GM19023 (cell line): Measurements from ENCODE around the gene NR3C1.

Experiments
- ATAC-seq: cut with Tn5 transposase; IDR thresholded peaks from one replicate; pipeline ENCODE4 v1.9.1; 2021; ENCODE audit warnings: mild to moderate bottlenecking, moderate library complexity; ENCODE audit not compliant: unreplicated experiment

NR3C1 gene

DNA sequence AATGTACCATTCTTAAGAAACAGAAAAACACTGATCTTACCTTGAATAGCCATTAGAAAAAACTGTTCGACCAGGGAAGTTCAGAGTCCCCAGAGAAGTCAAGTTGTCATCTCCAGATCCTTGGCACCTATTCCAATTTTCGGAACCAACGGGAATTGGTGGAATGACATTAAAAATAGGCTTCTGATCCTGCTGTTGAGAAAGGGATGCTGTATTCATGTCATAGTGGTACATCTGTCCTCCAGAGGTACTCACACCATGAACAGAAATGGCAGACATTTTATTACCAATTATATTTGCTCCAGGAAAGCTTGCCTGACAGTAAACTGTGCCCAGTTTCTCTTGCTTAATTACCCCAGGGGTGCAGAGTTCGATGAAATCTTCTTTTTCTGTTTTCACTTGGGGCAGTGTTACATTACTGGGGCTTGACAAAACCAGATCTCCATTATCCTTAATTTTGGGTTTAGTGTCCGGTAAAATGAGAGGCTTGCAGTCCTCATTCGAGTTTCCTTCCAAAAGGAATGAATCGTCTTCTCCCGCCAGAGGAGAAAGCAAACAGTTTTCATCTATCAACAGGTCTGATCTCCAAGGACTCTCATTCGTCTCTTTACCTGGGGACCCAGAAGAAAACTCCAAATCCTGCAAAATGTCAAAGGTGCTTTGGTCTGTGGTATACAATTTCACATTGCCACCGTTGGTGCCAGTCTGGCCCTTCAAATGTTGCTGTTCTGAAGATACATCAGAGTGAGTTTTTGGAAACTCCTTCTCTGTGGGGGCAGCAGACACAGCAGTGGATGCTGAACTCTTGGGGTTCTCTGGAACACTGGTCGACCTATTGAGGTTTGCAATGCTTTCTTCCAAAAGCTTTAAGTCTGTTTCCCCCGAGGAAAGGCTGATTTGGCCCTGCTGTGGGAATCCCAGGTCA, 3.6 kb downstream of the NR3C1 start:
- ATAC-seq, result no peak

DNA sequence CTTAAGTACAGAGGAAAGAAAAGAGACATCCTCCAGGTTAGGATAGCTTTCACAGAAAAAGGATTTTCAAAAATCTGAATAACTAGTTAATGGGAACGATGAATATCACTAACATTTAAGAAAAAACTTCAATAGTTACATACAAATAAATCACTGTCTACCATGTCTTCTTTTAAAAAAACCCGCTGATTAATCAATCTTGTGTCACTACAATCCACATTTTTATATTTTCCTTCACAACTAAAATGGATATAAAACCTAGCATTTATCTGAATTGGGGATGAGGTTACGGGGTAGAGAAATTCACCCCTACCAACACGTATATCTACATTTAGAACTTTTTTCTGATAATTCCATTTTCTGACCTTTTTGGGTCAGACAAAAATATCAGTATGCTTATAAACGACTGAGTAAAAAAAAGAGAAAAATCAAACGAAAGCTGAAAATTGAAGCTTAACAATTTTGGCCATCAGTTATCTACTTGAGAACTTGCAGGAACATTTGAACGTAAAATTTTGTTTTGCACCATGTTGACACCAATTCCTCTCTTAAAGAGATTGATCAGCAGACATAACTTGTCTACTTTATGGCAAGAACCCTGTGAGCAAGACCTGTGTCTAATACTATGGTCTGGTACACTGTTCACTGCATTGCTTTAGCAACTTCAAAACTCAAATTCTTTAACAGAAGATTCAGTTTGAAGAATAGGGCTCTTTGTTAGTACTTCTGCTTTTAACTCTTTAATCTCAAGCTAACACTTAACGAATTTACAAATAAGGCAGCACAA, 4.8 kb downstream of the NR3C1 start:
- no peak for ATAC-seq

- no peak for ATAC-seq
Observed at GRCh38 chr5:143398053-143398355, 5.5 kb downstream of the NR3C1 start.

DNA sequence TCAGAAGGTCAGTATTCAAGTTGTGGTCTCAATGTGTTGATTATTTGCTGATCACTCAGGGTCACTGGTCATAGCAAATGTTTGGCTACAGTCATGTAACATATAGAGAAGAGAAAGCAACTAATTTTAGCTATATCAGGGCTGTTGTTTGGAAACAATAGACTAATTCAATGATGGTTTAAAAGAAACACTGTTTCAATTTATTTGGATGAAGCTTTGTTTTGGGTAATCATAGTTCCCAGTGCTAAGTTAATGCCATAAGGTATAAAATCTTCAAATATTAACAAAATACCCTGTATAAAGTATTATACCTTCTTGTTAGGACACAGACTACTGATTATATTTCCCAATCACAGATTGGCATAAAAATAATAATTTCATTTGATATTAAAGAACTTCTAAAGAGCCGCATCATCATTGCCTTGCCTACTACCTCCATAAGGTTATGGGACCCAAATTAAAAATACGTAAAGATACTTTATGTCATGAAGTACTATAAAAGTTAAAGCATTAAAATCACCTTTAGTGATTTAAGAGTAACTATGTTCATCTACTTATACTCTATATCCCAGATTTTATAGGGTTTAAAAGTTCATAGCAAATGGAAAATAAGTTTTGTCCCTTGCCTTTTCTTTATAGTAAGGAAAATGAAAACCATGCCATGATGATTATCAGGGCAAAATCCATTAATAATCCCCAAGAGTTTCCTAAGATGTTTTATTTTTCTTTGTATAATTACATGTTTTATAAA, 6.0 kb downstream of the NR3C1 start:
- ATAC-seq, result no peak

DNA sequence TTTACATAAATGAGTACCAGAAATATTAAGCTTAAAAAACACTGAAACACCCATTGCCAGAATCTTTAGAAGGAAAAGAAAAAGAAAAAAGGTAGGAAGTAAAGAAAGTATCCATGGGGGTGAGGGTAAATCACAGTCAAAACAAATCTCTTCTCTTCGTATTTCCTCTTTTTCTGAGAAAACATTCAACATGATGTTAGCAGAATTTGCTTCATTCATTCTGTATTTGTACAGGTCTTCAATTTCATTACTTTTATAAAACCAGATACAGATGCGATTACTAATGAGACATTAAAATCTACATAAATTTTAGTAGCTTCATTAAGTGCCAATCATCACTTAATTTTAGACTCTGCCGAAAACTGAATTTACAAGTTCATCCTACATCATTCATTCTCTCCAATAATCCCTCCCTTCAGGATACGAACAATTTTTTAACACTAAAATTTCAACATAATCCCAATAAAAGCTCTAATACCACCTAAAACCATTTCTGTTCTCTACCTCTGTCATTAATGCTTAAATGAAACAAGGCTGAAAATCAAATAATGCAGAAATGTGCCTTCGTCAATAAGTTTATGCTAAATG, 7.0 kb downstream of the NR3C1 start:
- no peak for ATAC-seq

- no peak for ATAC-seq
Observed at GRCh38 chr5:143395638-143396352, 7.7 kb downstream of the NR3C1 start.

- no peak for ATAC-seq
Observed at GRCh38 chr5:143393524-143393923, 10.0 kb downstream of the NR3C1 start.

GRCh38 chr5:143390941-143391340, 12.5 kb downstream of the NR3C1 start:
- no peak for ATAC-seq

DNA sequence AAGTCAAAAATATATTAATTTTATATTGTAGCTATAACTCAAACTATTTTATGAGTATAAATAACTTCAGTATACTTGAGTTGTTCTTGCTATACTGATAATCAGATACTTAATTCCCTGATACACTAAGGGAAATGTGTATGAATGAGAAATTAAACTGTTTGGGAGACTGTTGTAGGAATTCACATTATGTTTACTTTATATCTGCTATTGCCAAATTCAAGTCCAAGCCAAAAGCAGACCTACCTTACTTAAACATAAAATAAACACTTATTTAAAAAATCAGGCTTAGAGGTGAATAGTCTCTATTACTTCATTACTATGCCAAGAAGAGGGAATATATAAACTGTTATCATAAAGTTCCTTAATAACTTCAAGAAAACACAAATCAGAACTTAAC, 13.2 kb downstream of the NR3C1 start:
- ATAC-seq, result no peak

- no peak for ATAC-seq
Observed at GRCh38 chr5:143386725-143387124, 16.8 kb downstream of the NR3C1 start.

DNA sequence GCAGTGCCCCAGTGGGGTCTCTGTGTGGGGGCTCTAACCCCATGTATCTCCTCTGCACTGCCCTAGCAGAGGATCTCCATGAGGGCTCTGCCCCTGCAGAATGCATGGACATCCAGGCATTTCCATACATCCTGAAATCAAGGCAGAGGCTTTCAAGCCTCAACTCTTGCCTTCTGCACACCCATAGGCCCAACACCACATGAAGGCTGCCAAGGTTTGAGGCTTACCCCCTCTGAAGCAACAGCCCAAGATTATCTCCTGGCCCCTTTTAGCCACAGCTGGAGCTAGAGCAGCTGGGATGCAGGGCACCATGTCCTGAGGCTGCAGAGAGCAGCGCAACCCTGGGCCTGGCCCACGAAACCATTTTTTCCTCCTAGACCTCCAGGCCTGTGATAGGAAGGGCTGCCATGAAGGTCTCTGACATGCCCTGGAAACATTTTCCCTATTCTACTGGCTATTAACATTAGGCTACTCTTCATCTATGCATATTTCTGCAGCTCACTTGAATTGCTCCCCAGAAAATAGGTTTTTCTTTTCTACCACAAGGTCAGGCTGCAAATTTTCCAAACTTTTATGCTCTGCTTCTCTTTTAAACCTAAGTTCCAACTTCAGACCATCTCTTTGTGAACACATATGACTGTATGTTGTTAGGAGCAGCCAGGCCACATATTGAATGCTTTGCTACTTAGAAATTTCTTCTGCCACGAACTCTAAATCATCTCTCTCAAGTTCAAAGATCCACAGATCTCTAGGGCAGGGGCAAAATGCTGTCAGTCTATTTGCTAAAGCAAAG, 18.4 kb downstream of the NR3C1 start:
- no peak for ATAC-seq

GRCh38 chr5:143383988-143384387, 19.5 kb downstream of the NR3C1 start:
- no peak for ATAC-seq

DNA sequence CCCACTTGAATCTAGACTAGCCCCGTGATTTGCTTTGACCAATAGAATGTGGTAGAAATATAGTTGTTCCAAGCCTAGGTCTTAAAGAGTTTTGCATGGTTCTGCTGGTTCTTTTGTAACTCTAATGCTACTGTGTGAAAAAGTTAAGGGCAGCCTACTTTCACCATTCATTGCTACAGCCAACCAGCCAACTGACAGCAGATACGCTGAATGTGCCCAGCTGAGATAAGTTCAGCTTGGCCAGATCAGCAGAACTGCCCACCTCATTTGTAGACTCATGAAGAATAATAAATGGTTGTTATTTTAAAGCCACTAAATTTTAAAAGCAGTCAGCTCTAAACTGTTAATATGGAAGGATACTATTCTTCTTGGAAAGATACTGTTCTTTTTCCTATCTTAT, 23.9 kb downstream of the NR3C1 start:
- ATAC-seq, result no peak

DNA sequence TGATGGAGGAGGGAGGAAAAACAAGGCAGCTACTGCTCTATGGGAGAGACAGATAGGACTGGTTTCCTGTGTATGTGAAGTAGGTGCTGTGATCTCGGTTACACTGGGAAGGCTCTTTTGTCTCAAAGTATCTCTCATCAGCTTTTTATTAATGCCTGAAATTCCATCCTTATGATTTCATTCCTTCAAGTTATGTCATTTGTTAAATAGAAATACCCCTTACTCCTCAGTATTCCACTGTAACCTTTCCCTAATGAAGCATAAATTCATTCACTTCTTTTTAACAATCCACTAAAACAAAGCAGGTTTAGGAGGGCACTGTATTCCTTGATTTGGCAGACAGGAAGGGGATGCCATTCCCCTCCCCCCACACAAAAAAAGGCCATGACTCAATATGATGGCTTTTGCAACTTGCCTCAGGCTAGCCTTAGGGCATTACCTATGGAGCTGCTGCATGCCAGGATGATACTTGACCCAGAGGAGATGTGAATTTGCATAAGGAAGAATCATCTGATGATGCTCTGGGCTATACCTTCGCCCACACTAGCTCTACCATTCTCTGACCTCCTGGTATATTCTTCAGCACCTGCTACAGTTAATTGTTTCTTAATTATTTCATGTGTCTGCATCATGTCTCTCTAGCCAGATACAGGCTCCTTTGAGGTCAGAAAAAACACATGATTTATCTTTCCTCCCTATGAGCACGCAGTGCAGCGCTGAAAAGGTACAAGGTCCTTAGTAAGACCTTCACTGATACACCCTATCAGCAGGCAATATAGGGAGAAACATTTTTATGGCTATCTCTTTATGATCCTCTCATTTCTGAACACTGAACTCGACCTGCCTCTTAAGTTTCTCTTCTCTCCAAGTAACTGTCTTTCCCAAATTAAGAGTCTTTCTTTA, 26.3 kb downstream of the NR3C1 start:
- ATAC-seq, result no peak

DNA sequence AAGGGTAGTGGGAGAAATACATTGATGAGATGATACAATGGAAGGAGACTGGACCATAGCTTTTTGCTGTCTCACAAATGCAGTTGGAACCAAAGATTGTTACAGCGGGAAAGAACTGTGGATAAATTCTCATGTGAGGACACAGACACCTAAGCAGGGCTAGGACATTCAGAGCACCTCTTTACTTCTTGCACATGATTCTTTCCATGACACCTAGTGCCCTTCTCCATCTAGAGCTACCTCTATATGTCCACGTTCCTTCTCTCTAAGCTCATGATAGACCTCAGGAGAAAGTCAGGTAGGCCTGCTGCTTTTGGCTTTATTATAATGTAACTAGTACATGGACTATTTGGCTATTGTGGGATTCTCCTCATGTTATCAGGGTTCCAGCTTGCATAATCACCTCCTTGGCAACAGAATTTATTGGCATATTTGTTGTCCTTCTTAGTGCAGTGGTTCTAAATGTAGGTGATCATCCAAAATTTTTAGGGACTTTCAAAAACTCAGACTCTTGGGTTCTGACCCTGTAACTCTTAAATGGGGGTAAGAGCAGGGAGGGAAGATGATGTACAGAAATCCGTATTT, 27.2 kb downstream of the NR3C1 start:
- no peak for ATAC-seq

DNA sequence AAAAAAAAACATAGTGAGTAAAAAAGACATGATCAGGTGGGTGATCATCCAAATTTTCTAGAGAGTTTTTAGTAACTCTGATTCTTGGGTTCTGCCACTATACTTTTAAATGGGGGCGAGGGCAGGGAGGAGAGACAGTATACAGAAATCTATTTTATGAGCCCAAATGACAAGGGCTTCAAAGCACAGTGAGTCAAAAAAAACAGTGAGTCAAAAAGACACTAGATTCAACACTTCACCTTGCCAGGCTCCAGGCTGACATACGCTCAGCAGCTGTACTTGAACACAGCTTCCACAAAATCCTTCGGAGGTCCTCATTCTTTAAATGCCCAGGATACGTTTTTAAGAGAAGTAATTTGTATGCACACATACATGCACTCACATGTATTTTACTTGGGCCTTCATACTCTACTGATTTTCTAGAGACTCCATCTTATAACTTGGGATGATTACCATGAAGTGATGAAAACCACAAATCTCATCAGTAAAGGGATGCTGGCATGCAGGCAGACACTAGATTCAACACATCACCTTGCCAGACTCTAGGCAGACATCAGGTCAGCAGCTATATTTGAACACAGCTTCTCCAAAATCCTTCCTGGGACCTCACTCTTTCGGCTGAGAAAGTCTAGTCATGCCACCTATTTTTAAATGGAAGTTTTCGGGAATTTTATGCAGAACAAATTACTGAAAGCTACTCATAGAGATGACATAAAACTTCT, 28.8 kb downstream of the NR3C1 start:
- ATAC-seq, result no peak

- ATAC-seq, result no peak
Observed at GRCh38 chr5:143373076-143373475, 30.4 kb downstream of the NR3C1 start.
